IMR-90 (cell line): ENCODE measurements around the gene USP9X. TPM values are rescaled to one million over a fixed set of nuclear protein-coding genes. Genes with fewer than 3 reads are reported as not detected.
"Not testable (repeated sequence)": the region's sequence is repeated elsewhere in the genome, so short reads cannot be mapped to it uniquely, and the experiment has no call there.

ENCODE experiments used
- ATAC-seq: fragments of 200-7000 bp; cut with Tn5 transposase; 2 replicates; pipeline ENCODE4 v1.9.1; 2020; ENCODE audit warnings: low read depth, mild to moderate bottlenecking, moderate library complexity
- BruUV-seq: library from RNA; stranded (reverse); fragments of 400-500 nt; replicated peaks from 2 replicates; lab custom pipeline; 2021; lab: Mats Ljungman, UMichigan
- CTCF ChIA-PET: fragments of 300-600 bp; formaldehyde crosslinking; extraction: SDS; loops from one replicate; lab custom pipeline; 2021; ENCODE audit warnings: antibody characterized with exemption; lab: Yijun Ruan, JAX
- POLR2A ChIA-PET: fragments of 300-600 bp; sonication (Branson Sonifier 250); formaldehyde crosslinking; loops from one replicate; lab custom pipeline; 2022; ENCODE audit warnings: antibody characterized with exemption; ENCODE audit not compliant: unreplicated experiment; lab: Charles Lee
- DNase-seq: peaks from one replicate; pipeline ENCODE4 v3.0.0; 2013
- H2AFZ ChIP-seq: replicated peaks from 2 replicates; pipeline ENCODE3; 2013; ENCODE audit warnings: low read length, mild to moderate bottlenecking; ENCODE audit not compliant: poor library complexity
- H2AK5ac ChIP-seq: 2 replicates; pipeline ENCODE4 v1.6.1; 2013; ENCODE audit warnings: low read depth, low read length, inconsistent platforms
- H2AK9ac ChIP-seq: replicated peaks from 2 replicates; pipeline ENCODE3; 2013; ENCODE audit warnings: mild to moderate bottlenecking, low read depth, low read length, moderate library complexity; ENCODE audit not compliant: poor library complexity
- H2BK120ac ChIP-seq: 2 replicates; pipeline ENCODE4 v1.6.1; 2013; ENCODE audit warnings: low read depth, low read length, inconsistent platforms
- H2BK15ac ChIP-seq: 3 replicates; pipeline ENCODE4 v1.6.1; 2013; ENCODE audit warnings: low read depth, low read length, inconsistent platforms
- H2BK20ac ChIP-seq: 2 replicates; pipeline ENCODE4 v1.6.1; 2013; ENCODE audit warnings: low read depth, mild to moderate bottlenecking, inconsistent platforms, low read length, moderate library complexity
- H2BK5ac ChIP-seq: 2 replicates; pipeline ENCODE4 v1.6.1; 2013; ENCODE audit warnings: mild to moderate bottlenecking, low read depth, low read length, inconsistent platforms; ENCODE audit not compliant: poor library complexity, severe bottlenecking
- H3K14ac ChIP-seq: replicated peaks from 2 replicates; pipeline ENCODE4 v1.6.1; 2013; ENCODE audit warnings: low read depth, low read length, inconsistent platforms
- H3K18ac ChIP-seq: 2 replicates; pipeline ENCODE4 v1.6.1; 2013; ENCODE audit warnings: low read depth, low read length, control low read depth
- H3K23ac ChIP-seq: 2 replicates; pipeline ENCODE4 v1.6.1; 2013; ENCODE audit warnings: low read depth, low read length, inconsistent platforms
- H3K27ac ChIP-seq: 2 replicates; pipeline ENCODE4 v1.5.1; 2013; ENCODE audit warnings: mild to moderate bottlenecking, control low read depth, low read length; ENCODE audit not compliant: insufficient read depth
- H3K27me3 ChIP-seq: 2 replicates; pipeline ENCODE4 v1.6.1; 2013; ENCODE audit warnings: low read length; ENCODE audit not compliant: control insufficient read depth, insufficient read depth
- H3K36me3 ChIP-seq: 2 replicates; pipeline ENCODE4 v1.6.1; 2013; ENCODE audit warnings: low read length, mixed read lengths; ENCODE audit not compliant: control insufficient read depth, insufficient read depth
- H3K4ac ChIP-seq: 2 replicates; pipeline ENCODE4 v1.6.1; 2013; ENCODE audit warnings: low read depth, low read length, inconsistent platforms
- H3K4me1 ChIP-seq: 2 replicates; pipeline ENCODE4 v1.6.1; 2013; ENCODE audit warnings: low read length, mixed read lengths; ENCODE audit not compliant: control insufficient read depth, insufficient read depth
- H3K4me2 ChIP-seq: 2 replicates; pipeline ENCODE4 v1.6.1; 2013; ENCODE audit warnings: low read depth, mild to moderate bottlenecking, control low read depth, low read length, moderate library complexity
- H3K4me3 ChIP-seq: 2 replicates; pipeline ENCODE4 v1.5.1; 2013; ENCODE audit warnings: low read depth, mild to moderate bottlenecking, control low read depth, low read length, moderate library complexity; ENCODE audit not compliant: insufficient read depth
- H3K56ac ChIP-seq: 2 replicates; pipeline ENCODE4 v1.6.1; 2013; ENCODE audit warnings: low read length, inconsistent platforms; ENCODE audit not compliant: insufficient read depth; ENCODE audit errors: extremely low read depth
- H3K79me1 ChIP-seq, 2 experiments: 2 replicates each; pipeline ENCODE4 v1.6.1; 2013; ENCODE audit warnings: low read length in 2 of 2, inconsistent platforms in 1 of 2, low read depth in 1 of 2
- H3K9ac ChIP-seq: 2 replicates; pipeline ENCODE4 v1.6.1; 2013; ENCODE audit warnings: low read depth, low read length, control low read depth
- H3K9me1 ChIP-seq: 2 replicates; pipeline ENCODE4 v1.6.1; 2013; ENCODE audit warnings: low read length, inconsistent platforms; ENCODE audit not compliant: insufficient read depth
- H3K9me3 ChIP-seq: 2 replicates; pipeline ENCODE4 v1.6.1; 2013; ENCODE audit warnings: low read length; ENCODE audit not compliant: control insufficient read depth, insufficient read depth
- H4K20me1 ChIP-seq: 2 replicates; pipeline ENCODE4 v1.6.1; 2013; ENCODE audit warnings: low read length, inconsistent platforms; ENCODE audit not compliant: insufficient read depth
- H4K5ac ChIP-seq: 2 replicates; pipeline ENCODE4 v1.6.1; 2013; ENCODE audit warnings: mild to moderate bottlenecking, low read depth, low read length, control low read depth
- H4K8ac ChIP-seq, 2 experiments: 2 replicates each; pipeline ENCODE4 v1.6.1; 2013; ENCODE audit warnings: low read depth in 2 of 2, low read length in 2 of 2, control low read depth in 1 of 2, inconsistent platforms in 1 of 2
- H4K91ac ChIP-seq: 2 replicates; pipeline ENCODE4 v1.6.1; 2013; ENCODE audit warnings: low read depth, low read length, inconsistent platforms; ENCODE audit not compliant: insufficient read depth
- WGBS, 2 experiments: methylation state at CpG; one replicate each; pipeline versions ENCODE4 v1.1.5 to v1.1.7; 2013; ENCODE audit warnings: missing lambda C conversion rate in 2 of 2; ENCODE audit not compliant: insufficient read length in 1 of 2; ENCODE audit errors: extremely low coverage in 2 of 2; 5-methylcytosine and 5-hydroxymethylcytosine counted together
- dilution Hi-C: fragments of 300-500 bp; cut with HindIII; formaldehyde crosslinking; loops from one replicate; pipeline ENCODE4 v1.14.3; 2018; ENCODE audit warnings: low sequenced_read_pairs; ENCODE audit not compliant: unreplicated experiment
- in situ Hi-C: fragments of 300-500 bp; cut with MboI; formaldehyde crosslinking; loops from 3 replicates; pipeline ENCODE4 v1.14.3; 2019; ENCODE audit warnings: low sequenced_read_pairs, inconsistent platforms, mixed read lengths
- intact Hi-C: fragments of 100-400 bp; cut with micrococcal nuclease; formaldehyde crosslinking; loops from 2 replicates; pipeline ENCODE4 v1.10.0; 2022
- polyA plus RNA-seq, 3 experiments: library from polyadenylated mRNA; depleted of rRNA; stranded (reverse); fragments of >200 nt; gene quantifications; 2 replicates each; pipeline ENCODE4 v1.2.3, GENCODE V29; 2012; ENCODE audit warnings: low replicate concordance in 1 of 3
- total RNA-seq: library from RNA; depleted of rRNA; stranded (reverse); fragments of >200 nt; gene quantifications from 2 replicates; pipeline ENCODE4 v1.2.3, GENCODE V29; 2012

Gene USP9X
- total and polyA plus RNA-seq, 2 of the 4 experiments (the other 2 are of a cell fraction) = 17.5 to 104 TPM

DNA sequence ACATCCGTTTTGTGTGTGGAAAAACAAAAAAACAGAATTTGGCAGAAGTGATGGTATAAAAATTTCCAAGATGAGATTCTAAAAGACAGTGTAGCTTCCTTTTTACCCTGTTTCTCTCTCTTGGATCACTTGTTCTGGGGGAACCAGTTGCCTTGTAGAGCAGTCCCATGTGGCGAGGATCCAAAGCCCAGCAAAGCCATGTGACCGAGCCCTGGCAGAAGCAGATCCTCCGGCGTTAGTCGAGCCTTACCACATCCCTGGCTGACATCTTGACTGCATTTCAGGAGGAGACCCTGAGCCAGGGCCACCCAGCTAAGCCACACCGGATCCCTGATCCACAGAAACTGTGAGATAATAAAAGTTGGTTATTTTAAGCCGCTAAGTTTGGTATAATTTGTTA lies 22.0 kb upstream of the USP9X start:
- H2BK5ac ChIP-seq, DNase-seq, in situ Hi-C loops: not testable (repeated sequence)

More for the DNA sequence above, 22.0 kb upstream of the USP9X start:
- H3K23ac ChIP-seq, POLR2A ChIA-PET, H2BK15ac ChIP-seq, H3K4me1 ChIP-seq, H3K4me3 ChIP-seq, H3K18ac ChIP-seq, H3K4me2 ChIP-seq, H2AK9ac ChIP-seq, H3K9ac ChIP-seq, intact Hi-C loops, H3K56ac ChIP-seq, H4K91ac ChIP-seq, H2BK20ac ChIP-seq, CTCF ChIA-PET, H4K8ac ChIP-seq, H3K79me1 ChIP-seq, H3K36me3 ChIP-seq, H3K27ac ChIP-seq, H3K14ac ChIP-seq, H3K9me1 ChIP-seq, ATAC-seq, H2BK120ac ChIP-seq, H4K20me1 ChIP-seq, H3K9me3 ChIP-seq, H3K4ac ChIP-seq, H4K5ac ChIP-seq, dilution Hi-C loops, H2AFZ ChIP-seq, BruUV-seq, H2AK5ac ChIP-seq: not testable (repeated sequence)
- WGBS, 2 experiments = no CpG with 5 or more reads among the region's 8 CpGs
- H3K27me3 ChIP-seq = peaks cover 14% of the 10 kb centered on the region
